Stimulated activated naive CD8-positive, alpha-beta T cell treated with anti-CD3 and anti-CD28 coated beads, Interleukin-15, amount 100 ng/mL, for 72 hours (primary cell): ENCODE measurements around the gene ZNF668.

Experiments
- ATAC-seq: fragments of 150-1000 bp; cut with Tn5 transposase; 2 replicates; pipeline ENCODE4 v1.10.0; 2021; ENCODE audit warnings: mild to moderate bottlenecking, moderate library complexity
- DNase-seq, 2 donors: peaks; one replicate each; pipeline ENCODE4 v3.0.0; 2021 to 2022
- H3K27ac Mint-ChIP-seq, 2 donors: one replicate each; pipeline ENCODE4 v1.8.0; 2022; ENCODE audit warnings: mild to moderate bottlenecking in 2 of 2, mixed read lengths in 2 of 2, moderate library complexity in 2 of 2
- H3K27me3 Mint-ChIP-seq: one replicate; pipeline ENCODE4 v1.8.0; 2022; ENCODE audit warnings: mixed read lengths
- H3K4me1 Mint-ChIP-seq: one replicate; pipeline ENCODE4 v1.8.0; 2022; ENCODE audit warnings: mild to moderate bottlenecking, mixed read lengths
- H3K4me3 Mint-ChIP-seq, 2 donors: one replicate each; pipeline ENCODE4 v1.8.0; 2022; ENCODE audit warnings: mild to moderate bottlenecking in 2 of 2, mixed read lengths in 2 of 2, moderate library complexity in 1 of 2
- H3K9me3 Mint-ChIP-seq, 2 donors: one replicate each; pipeline ENCODE4 v1.8.0; 2022; ENCODE audit warnings: mixed read lengths in 2 of 2

ZNF668 gene

GRCh38 chr16:31055613-31056012 lies 18.4 kb downstream of the ZNF668 start:
- ATAC-seq (no peak), DNase-seq (no peak)
- H3K27me3 Mint-ChIP-seq = peaks cover 8% of the 10 kb centered on the region
- no peaks in the 10 kb centered on the region for H3K9me3 Mint-ChIP-seq
- H3K27ac Mint-ChIP-seq = no peak overlapping the region
- peaks cover 15% of the 10 kb centered on the region for H3K4me1 Mint-ChIP-seq
- H3K4me3 Mint-ChIP-seq = no peak overlapping the region

GRCh38 chr16:31052114-31052513 lies 21.9 kb downstream of the ZNF668 start:
- DNase-seq (no peak), ATAC-seq (peak; percentile 68)
- Mint-ChIP-seq H3K27ac (no peak overlapping the region), H3K27me3 (peaks cover 8% of the 10 kb centered on the region), H3K4me3 (no peak overlapping the region), H3K4me1 (peaks cover 15% of the 10 kb centered on the region), H3K9me3 (no peaks in the 10 kb centered on the region)

GRCh38 chr16:31050280-31051030 lies 23.6 kb downstream of the ZNF668 start:
- Mint-ChIP-seq H3K27ac (no peak overlapping the region), H3K27me3 (peaks cover 8% of the 10 kb centered on the region), H3K4me3 (no peak overlapping the region), H3K4me1 (peaks cover 15% of the 10 kb centered on the region), H3K9me3 (no peaks in the 10 kb centered on the region)
- no peak for DNase-seq
- no peak for ATAC-seq

- H3K27me3 Mint-ChIP-seq = no peaks in the 10 kb centered on the region
- ATAC-seq (no peak), DNase-seq (no peak)
- no peak overlapping the region for H3K27ac Mint-ChIP-seq
- no peaks in the 10 kb centered on the region for H3K4me1 Mint-ChIP-seq
- H3K4me3 Mint-ChIP-seq = no peak overlapping the region
- H3K9me3 Mint-ChIP-seq = no peaks in the 10 kb centered on the region
Observed at GRCh38 chr16:31043898-31044481, 30.1 kb downstream of the ZNF668 start.

- Mint-ChIP-seq H3K27ac (no peak overlapping the region), H3K27me3 (no peaks in the 10 kb centered on the region), H3K4me1 (no peaks in the 10 kb centered on the region), H3K9me3 (no peaks in the 10 kb centered on the region), H3K4me3 (no peak overlapping the region)
- no peak for ATAC-seq
- DNase-seq = no peak
Observed at GRCh38 chr16:31043352-31043751, 30.7 kb downstream of the ZNF668 start.

GRCh38 chr16:31042866-31043265 lies 31.2 kb downstream of the ZNF668 start:
- ATAC-seq (no peak), DNase-seq (no peak)
- Mint-ChIP-seq H3K9me3 (no peaks in the 10 kb centered on the region), H3K27ac (no peak overlapping the region), H3K4me1 (no peaks in the 10 kb centered on the region), H3K4me3 (no peak overlapping the region), H3K27me3 (no peaks in the 10 kb centered on the region)

GRCh38 chr16:31038993-31039392 lies 35.0 kb downstream of the ZNF668 start:
- DNase-seq (no peak), ATAC-seq (no peak)
- Mint-ChIP-seq H3K27me3 (no peaks in the 10 kb centered on the region), H3K4me1 (peaks cover 9% of the 10 kb centered on the region), H3K9me3 (no peaks in the 10 kb centered on the region), H3K4me3 (no peak overlapping the region), H3K27ac (peak overlapping the region in 1 of 2 donors; percentile 90)

- ATAC-seq (no peak), DNase-seq (no peak)
- peak overlapping the region; percentile 11 to 37 for H3K27ac Mint-ChIP-seq
- H3K27me3 Mint-ChIP-seq = no peaks in the 10 kb centered on the region
- no peaks in the 10 kb centered on the region for H3K9me3 Mint-ChIP-seq
- peaks cover 24% of the 10 kb centered on the region for H3K4me1 Mint-ChIP-seq
- no peak overlapping the region for H3K4me3 Mint-ChIP-seq
Observed at GRCh38 chr16:31036691-31037090, 37.3 kb downstream of the ZNF668 start.

- H3K27me3 Mint-ChIP-seq = no peaks in the 10 kb centered on the region
- H3K9me3 Mint-ChIP-seq = no peaks in the 10 kb centered on the region
- peaks cover 28% of the 10 kb centered on the region for H3K4me1 Mint-ChIP-seq
- peak overlapping the region; percentile 91 to 94 for H3K27ac Mint-ChIP-seq
- DNase-seq (peak; percentile 81 to 85), ATAC-seq (peak; percentile 66)
- peak overlapping the region; percentile 90 to 91 for H3K4me3 Mint-ChIP-seq
Observed at GRCh38 chr16:31033709-31034492, 40.1 kb downstream of the ZNF668 start.

- Mint-ChIP-seq H3K27me3 (no peaks in the 10 kb centered on the region), H3K27ac (peak within 1 kb of the TSS; percentile 91 to 94), H3K9me3 (no peaks in the 10 kb centered on the region), H3K4me1 (peaks cover 28% of the 10 kb centered on the region), H3K4me3 (peak within 1 kb of the TSS; percentile 90 to 91)
- DNase-seq (peak; percentile 91 to 97), ATAC-seq (peak; percentile 89)
Observed at GRCh38 chr16:31032736-31033708, 41.0 kb downstream of the ZNF668 start, which contains the start of gene STX4. Gene STX4 (plus strand): TSS chr16:31033558. CDS start chr16:31033806, 248 bp downstream.

GRCh38 chr16:31031276-31031675 lies 42.8 kb downstream of the ZNF668 start:
- no peak overlapping the region for H3K4me3 Mint-ChIP-seq
- H3K4me1 Mint-ChIP-seq = peaks cover 28% of the 10 kb centered on the region
- ATAC-seq (no peak), DNase-seq (no peak)
- no peaks in the 10 kb centered on the region for H3K9me3 Mint-ChIP-seq
- H3K27me3 Mint-ChIP-seq = no peaks in the 10 kb centered on the region
- no peak overlapping the region for H3K27ac Mint-ChIP-seq

GRCh38 chr16:31029272-31029671 lies 44.8 kb downstream of the ZNF668 start:
- H3K4me3 Mint-ChIP-seq = no peak overlapping the region
- H3K27ac Mint-ChIP-seq = no peak overlapping the region
- peaks cover 22% of the 10 kb centered on the region for H3K4me1 Mint-ChIP-seq
- DNase-seq (no peak), ATAC-seq (no peak)
- no peaks in the 10 kb centered on the region for H3K9me3 Mint-ChIP-seq
- no peaks in the 10 kb centered on the region for H3K27me3 Mint-ChIP-seq

GRCh38 chr16:31025339-31025738 lies 48.7 kb downstream of the ZNF668 start:
- ATAC-seq (no peak), DNase-seq (no peak)
- Mint-ChIP-seq H3K4me1 (peaks cover 7% of the 10 kb centered on the region), H3K4me3 (no peak overlapping the region), H3K9me3 (no peaks in the 10 kb centered on the region), H3K27me3 (no peaks in the 10 kb centered on the region), H3K27ac (no peak overlapping the region)

GRCh38 chr16:31023627-31024226 lies 50.3 kb downstream of the ZNF668 start:
- Mint-ChIP-seq H3K27me3 (no peaks in the 10 kb centered on the region), H3K4me3 (no peak overlapping the region), H3K27ac (peak overlapping the region; percentile 3 to 28), H3K9me3 (no peaks in the 10 kb centered on the region), H3K4me1 (peaks cover 7% of the 10 kb centered on the region)
- ATAC-seq (no peak), DNase-seq (no peak)

GRCh38 chr16:31023252-31023602 lies 50.8 kb downstream of the ZNF668 start:
- H3K27me3 Mint-ChIP-seq = no peaks in the 10 kb centered on the region
- peaks cover 7% of the 10 kb centered on the region for H3K4me1 Mint-ChIP-seq
- no peak overlapping the region for H3K4me3 Mint-ChIP-seq
- DNase-seq = no peak
- H3K27ac Mint-ChIP-seq = peak overlapping the region in 1 of 2 donors; percentile 27
- H3K9me3 Mint-ChIP-seq = no peaks in the 10 kb centered on the region
- no peak for ATAC-seq
